ENCODE data around the gene PLPP1.

PLPP1 gene

DNA sequence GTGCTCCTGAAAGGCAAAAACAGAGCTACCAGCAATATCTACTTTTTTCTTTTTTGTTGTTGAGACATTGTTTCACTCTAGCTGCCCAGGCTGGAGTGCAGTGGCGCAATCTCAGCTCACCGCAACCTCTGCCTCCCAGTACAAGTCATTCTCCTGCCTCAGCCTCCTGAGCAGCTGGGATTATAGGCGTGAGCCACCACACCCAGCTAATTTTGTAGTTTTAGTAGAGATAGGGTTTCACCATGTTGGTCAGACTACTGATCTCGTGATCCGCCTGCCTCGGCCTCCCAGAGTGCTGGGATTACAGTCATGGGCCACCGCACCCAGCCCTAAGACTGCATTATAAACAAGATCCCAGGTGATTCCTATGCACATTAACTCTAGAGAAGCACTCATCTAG lies 17.0 kb downstream of the PLPP1 start:
- no peak overlapping the region for H3K4me3 ChIP-seq (ENCODE audit: insufficient read depth in 1 of 2, low read depth in 1 of 2, low read length in 2 of 2)
- H3K18ac ChIP-seq (ENCODE audit: low read depth in 1 of 2, low read length in 2 of 2): no peak overlapping the region
- no peak overlapping the region for H3K4ac ChIP-seq (ENCODE audit: low read depth in 1 of 2, low read length in 2 of 2)
- H2BK15ac ChIP-seq (ENCODE audit: low read depth, poor library complexity, severe bottlenecking): no peak overlapping the region
- H3K79me1 ChIP-seq (replicated peaks; ENCODE audit: low read length, poor library complexity, severe bottlenecking): peaks cover 14% of the 10 kb centered on the region
- no peaks in the 10 kb centered on the region for H3K27me3 ChIP-seq (ENCODE audit: control insufficient read depth in 1 of 2, insufficient read depth in 1 of 2, low read length in 2 of 2)
- no peak overlapping the region for H2AFZ ChIP-seq (ENCODE audit: low read depth, low read length)
- H4K8ac ChIP-seq (ENCODE audit: low read length): no peak overlapping the region
- no peak overlapping the region for H2BK5ac ChIP-seq (ENCODE audit: low read depth, low read length, poor library complexity, severe bottlenecking)
- H3K23ac ChIP-seq (ENCODE audit: low read length in 2 of 2): no peak overlapping the region
- no peak for DNase-seq
- H4K91ac ChIP-seq (ENCODE audit: low read length): no peak overlapping the region
- no peak overlapping the region for H3K9ac ChIP-seq (ENCODE audit: low read length)
- H3K4me1 ChIP-seq (ENCODE audit: control insufficient read depth, insufficient read depth, low read depth, low read length): peaks cover 3% of the 10 kb centered on the region
- H3K4me2 ChIP-seq (ENCODE audit: low read length, poor library complexity, severe bottlenecking): no peak overlapping the region
- H3K27ac ChIP-seq (ENCODE audit: low read length, poor library complexity, severe bottlenecking): no peak overlapping the region
- WGBS: 97% methylated on average over 7 of the region's 7 CpGs
- no peak overlapping the region for H2BK12ac ChIP-seq (ENCODE audit: low read length in 2 of 2)
- H2AK5ac ChIP-seq (ENCODE audit: low read length, severe bottlenecking): no peak overlapping the region
- no peaks in the 10 kb centered on the region for H3K9me3 ChIP-seq (ENCODE audit: control insufficient read depth, low read length)
- no peak overlapping the region for H2BK120ac ChIP-seq (ENCODE audit: low read depth, low read length)
- H3K36me3 ChIP-seq (ENCODE audit: control insufficient read depth in 1 of 2, insufficient read depth in 2 of 2, low read depth in 1 of 2, low read length in 2 of 2): no peaks in the 10 kb centered on the region
- no peak overlapping the region for H3K14ac ChIP-seq (ENCODE audit: low read length in 2 of 2)

DNA sequence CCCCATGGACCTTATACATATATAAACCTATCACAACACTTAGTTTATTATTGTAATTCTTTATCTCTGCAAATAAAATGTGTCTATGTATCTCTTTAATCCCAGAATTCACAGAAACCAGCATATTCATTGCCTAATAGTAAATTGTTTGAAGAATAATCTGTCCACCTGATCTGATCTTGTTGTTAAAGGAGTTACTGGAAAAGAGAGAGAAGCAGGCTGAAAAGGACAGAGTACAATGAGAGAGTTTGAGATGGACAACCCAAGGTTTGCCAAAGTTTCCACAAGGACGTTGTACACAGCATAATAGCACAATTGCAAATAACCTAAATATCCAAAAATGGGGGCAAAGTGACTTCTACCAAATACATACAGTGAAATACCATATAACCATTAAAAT lies 23.8 kb downstream of the PLPP1 start:
- H3K4me2 ChIP-seq (ENCODE audit: low read length, poor library complexity, severe bottlenecking): no peak overlapping the region
- H3K4me3 ChIP-seq (ENCODE audit: insufficient read depth in 1 of 2, low read depth in 1 of 2, low read length in 2 of 2): no peak overlapping the region

DNA sequence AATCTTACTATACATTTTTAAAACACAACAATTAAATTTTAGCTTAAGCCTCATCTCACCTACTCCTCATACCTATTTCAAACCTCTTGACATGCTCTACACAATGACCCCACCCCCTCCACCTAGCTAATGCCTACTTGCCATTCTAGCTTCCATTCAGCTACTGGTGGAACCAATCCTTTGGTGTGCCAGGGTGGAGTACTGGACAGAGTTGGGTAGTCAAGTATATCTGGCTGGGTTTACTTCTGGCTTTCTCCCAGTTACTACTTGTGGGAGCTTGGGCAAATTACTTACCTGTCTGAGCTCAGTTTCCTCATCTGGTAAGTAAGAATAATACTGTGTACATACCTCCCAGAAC lies 24.3 kb downstream of the PLPP1 start:
- Histone ChIP-seq H4K91ac (ENCODE audit: low read length) (no peak overlapping the region), H3K4me3 (ENCODE audit: insufficient read depth in 1 of 2, low read depth in 1 of 2, low read length in 2 of 2) (no peak overlapping the region), H2BK120ac (ENCODE audit: low read depth, low read length) (no peak overlapping the region), H3K4me2 (ENCODE audit: low read length, poor library complexity, severe bottlenecking) (no peak overlapping the region), H3K4me1 (ENCODE audit: control insufficient read depth, insufficient read depth, low read depth, low read length) (peaks cover 2% of the 10 kb centered on the region), H2AK5ac (ENCODE audit: low read length, severe bottlenecking) (peak overlapping the region; percentile 13), H3K4ac (ENCODE audit: low read depth in 1 of 2, low read length in 2 of 2) (no peak overlapping the region), H2BK15ac (ENCODE audit: low read depth, poor library complexity, severe bottlenecking) (no peak overlapping the region), H3K9ac (ENCODE audit: low read length) (no peak overlapping the region), H3K27ac (ENCODE audit: low read length, poor library complexity, severe bottlenecking) (no peak overlapping the region), H3K23ac (ENCODE audit: low read length in 2 of 2) (no peak overlapping the region), H2BK12ac (ENCODE audit: low read length in 2 of 2) (no peak overlapping the region), H2AFZ (ENCODE audit: low read depth, low read length) (no peak overlapping the region), H3K18ac (ENCODE audit: low read depth in 1 of 2, low read length in 2 of 2) (no peak overlapping the region), H4K8ac (ENCODE audit: low read length) (no peak overlapping the region), H3K9me3 (ENCODE audit: control insufficient read depth, low read length) (no peaks in the 10 kb centered on the region), H3K79me1 (replicated peaks; ENCODE audit: low read length, poor library complexity, severe bottlenecking) (peaks cover 20% of the 10 kb centered on the region), H3K27me3 (ENCODE audit: control insufficient read depth in 1 of 2, insufficient read depth in 1 of 2, low read length in 2 of 2) (no peaks in the 10 kb centered on the region), H3K36me3 (ENCODE audit: control insufficient read depth in 1 of 2, insufficient read depth in 2 of 2, low read depth in 1 of 2, low read length in 2 of 2) (no peaks in the 10 kb centered on the region), H2BK5ac (ENCODE audit: low read depth, low read length, poor library complexity, severe bottlenecking) (no peak overlapping the region), H3K14ac (ENCODE audit: low read length in 2 of 2) (no peak overlapping the region)
- DNase-seq: no peak

More for the DNA sequence above, 23.8 kb downstream of the PLPP1 start:
- Histone ChIP-seq H3K4me1 (ENCODE audit: control insufficient read depth, insufficient read depth, low read depth, low read length) (no peaks in the 10 kb centered on the region), H3K79me1 (replicated peaks; ENCODE audit: low read length, poor library complexity, severe bottlenecking) (peaks cover 19% of the 10 kb centered on the region), H3K14ac (ENCODE audit: low read length in 2 of 2) (no peak overlapping the region), H2BK120ac (ENCODE audit: low read depth, low read length) (no peak overlapping the region), H3K9me3 (ENCODE audit: control insufficient read depth, low read length) (no peaks in the 10 kb centered on the region), H3K36me3 (ENCODE audit: control insufficient read depth in 1 of 2, insufficient read depth in 2 of 2, low read depth in 1 of 2, low read length in 2 of 2) (no peaks in the 10 kb centered on the region), H2BK12ac (ENCODE audit: low read length in 2 of 2) (no peak overlapping the region), H3K4ac (ENCODE audit: low read depth in 1 of 2, low read length in 2 of 2) (no peak overlapping the region), H2BK5ac (ENCODE audit: low read depth, low read length, poor library complexity, severe bottlenecking) (no peak overlapping the region), H2AK5ac (ENCODE audit: low read length, severe bottlenecking) (no peak overlapping the region), H3K27me3 (ENCODE audit: control insufficient read depth in 1 of 2, insufficient read depth in 1 of 2, low read length in 2 of 2) (no peaks in the 10 kb centered on the region), H2AFZ (ENCODE audit: low read depth, low read length) (no peak overlapping the region), H2BK15ac (ENCODE audit: low read depth, poor library complexity, severe bottlenecking) (no peak overlapping the region), H3K18ac (ENCODE audit: low read depth in 1 of 2, low read length in 2 of 2) (no peak overlapping the region), H3K9ac (ENCODE audit: low read length) (no peak overlapping the region), H4K8ac (ENCODE audit: low read length) (no peak overlapping the region), H4K91ac (ENCODE audit: low read length) (no peak overlapping the region), H3K27ac (ENCODE audit: low read length, poor library complexity, severe bottlenecking) (no peak overlapping the region), H3K23ac (ENCODE audit: low read length in 2 of 2) (no peak overlapping the region)
- DNase-seq: no peak
- no CpG with 5 or more reads among the region's 1 CpG for WGBS

DNA sequence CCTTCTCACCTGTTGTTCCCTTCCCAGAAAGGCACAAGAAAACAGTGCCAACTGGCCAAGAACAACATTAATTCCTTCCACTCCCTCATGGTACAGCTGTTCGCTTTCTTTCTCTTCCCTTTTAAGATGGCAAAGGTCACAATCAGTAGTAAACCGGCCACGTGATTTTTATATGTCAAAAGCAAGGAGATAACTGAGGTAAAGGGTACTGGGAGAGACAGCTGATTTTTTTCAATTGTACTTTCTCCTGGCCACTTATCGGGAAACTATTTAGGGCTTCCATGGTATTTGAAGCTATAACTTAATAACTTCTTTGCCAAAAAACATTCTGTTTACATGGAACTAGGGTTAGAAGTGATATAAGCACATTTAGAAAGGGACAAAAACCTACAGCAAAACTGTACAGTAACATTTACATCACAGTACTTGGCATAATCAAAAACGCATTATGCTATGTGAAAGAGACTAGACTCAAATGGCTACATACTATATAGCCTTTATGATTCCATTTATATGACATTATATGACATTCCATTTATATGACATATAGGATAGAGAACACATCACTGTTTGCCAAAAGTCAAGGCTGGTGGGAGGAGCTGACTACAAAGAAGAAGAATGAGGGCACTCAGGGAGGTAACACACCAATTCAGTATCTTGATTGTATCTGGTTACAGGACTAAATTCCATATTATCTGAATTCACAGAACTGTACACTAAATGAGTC lies 24.8 kb downstream of the PLPP1 start:
- DNase-seq: no peak
- peaks cover 18% of the 10 kb centered on the region for H3K79me1 ChIP-seq (replicated peaks; ENCODE audit: low read length, poor library complexity, severe bottlenecking)
- no peak overlapping the region for H3K14ac ChIP-seq (ENCODE audit: low read length in 2 of 2)
- peaks cover 2% of the 10 kb centered on the region for H3K4me1 ChIP-seq (ENCODE audit: control insufficient read depth, insufficient read depth, low read depth, low read length)
- 89% methylated on average over 3 of the region's 5 CpGs for WGBS
- H2BK120ac ChIP-seq (ENCODE audit: low read depth, low read length): no peak overlapping the region
- H2AK5ac ChIP-seq (ENCODE audit: low read length, severe bottlenecking): no peak overlapping the region
- H3K27me3 ChIP-seq (ENCODE audit: control insufficient read depth in 1 of 2, insufficient read depth in 1 of 2, low read length in 2 of 2): no peaks in the 10 kb centered on the region
- no peak overlapping the region for H3K9ac ChIP-seq (ENCODE audit: low read length)
- no peak overlapping the region for H4K8ac ChIP-seq (ENCODE audit: low read length)
- no peak overlapping the region for H2BK5ac ChIP-seq (ENCODE audit: low read depth, low read length, poor library complexity, severe bottlenecking)
- H3K27ac ChIP-seq (ENCODE audit: low read length, poor library complexity, severe bottlenecking): no peak overlapping the region
- no peaks in the 10 kb centered on the region for H3K36me3 ChIP-seq (ENCODE audit: control insufficient read depth in 1 of 2, insufficient read depth in 2 of 2, low read depth in 1 of 2, low read length in 2 of 2)
- no peak overlapping the region for H3K4me2 ChIP-seq (ENCODE audit: low read length, poor library complexity, severe bottlenecking)
- H3K9me3 ChIP-seq (ENCODE audit: control insufficient read depth, low read length): no peaks in the 10 kb centered on the region
- no peak overlapping the region for H3K4me3 ChIP-seq (ENCODE audit: insufficient read depth in 1 of 2, low read depth in 1 of 2, low read length in 2 of 2)
- no peak overlapping the region for H3K23ac ChIP-seq (ENCODE audit: low read length in 2 of 2)
- no peak overlapping the region for H2AFZ ChIP-seq (ENCODE audit: low read depth, low read length)
- H2BK12ac ChIP-seq (ENCODE audit: low read length in 2 of 2): no peak overlapping the region
- H2BK15ac ChIP-seq (ENCODE audit: low read depth, poor library complexity, severe bottlenecking): no peak overlapping the region
- H3K4ac ChIP-seq (ENCODE audit: low read depth in 1 of 2, low read length in 2 of 2): no peak overlapping the region
- H3K18ac ChIP-seq (ENCODE audit: low read depth in 1 of 2, low read length in 2 of 2): no peak overlapping the region
- no peak overlapping the region for H4K91ac ChIP-seq (ENCODE audit: low read length)

All from mesenchymal stem cell (in vitro differentiated cells and primary cell).